Stimulated activated naive CD8-positive, alpha-beta T cell treated with anti-CD3 and anti-CD28 coated beads, Interleukin-15, Interleukin-2, amounts not matched to agents 100 U/mL and 50 U/mL, for 24 hours (primary cell): ENCODE results near the gene ERMN.
"Not testable (repeated sequence)": the region's sequence is repeated elsewhere in the genome, so short reads cannot be mapped to it uniquely, and the experiment has no call there.

Source experiments
- ATAC-seq: fragments of 150-1000 bp; cut with Tn5 transposase; one replicate; pipeline ENCODE4 v1.10.0; 2021
- DNase-seq: peaks from one replicate; pipeline ENCODE4 v3.0.0; 2021

ERMN gene

GRCh38 chr2:157325786-157326185 is at the start of gene ERMN:
Gene ERMN, minus strand, starts transcription at chr2:157325824. Its CDS starts 182 bp downstream, at chr2:157325642.
- no peak for DNase-seq
- no peak for ATAC-seq

GRCh38 chr2:157375384-157375783 is 49.8 kb upstream of the ERMN start:
- DNase-seq (no peak), ATAC-seq (no peak)

- ATAC-seq, DNase-seq: not testable (repeated sequence)
These were observed 42.9 kb upstream of the ERMN start for GRCh38 chr2:157368508-157368907.

- DNase-seq (no peak), ATAC-seq (no peak)
These were observed 42.1 kb upstream of the ERMN start for GRCh38 chr2:157367704-157368103.

GRCh38 chr2:157364257-157364974 is 38.8 kb upstream of the ERMN start:
- peak; percentile 67 for ATAC-seq

GRCh38 chr2:157363612-157364101 is 38.0 kb upstream of the ERMN start:
- DNase-seq = no peak
- ATAC-seq = peak; percentile 25

More at GRCh38 chr2:157364257-157364974, 38.8 kb upstream of the ERMN start:
- peak; percentile 27 for DNase-seq

- DNase-seq (no peak), ATAC-seq (no peak)
These were observed 37.0 kb upstream of the ERMN start for GRCh38 chr2:157362627-157363026.

GRCh38 chr2:157361526-157361925 is 35.9 kb upstream of the ERMN start:
- DNase-seq = no peak
- ATAC-seq = no peak

- ATAC-seq = no peak
- DNase-seq = no peak
These were observed 34.0 kb upstream of the ERMN start for GRCh38 chr2:157359628-157360027.

GRCh38 chr2:157355618-157356017 is 30.0 kb upstream of the ERMN start:
- ATAC-seq = no peak
- DNase-seq = no peak

- DNase-seq (no peak), ATAC-seq (no peak)
These were observed 24.4 kb upstream of the ERMN start for GRCh38 chr2:157349949-157350515.

- DNase-seq = no peak
- ATAC-seq = no peak
These were observed 22.8 kb upstream of the ERMN start for GRCh38 chr2:157348291-157348921.

GRCh38 chr2:157345647-157346389 is 20.2 kb upstream of the ERMN start:
- DNase-seq (no peak), ATAC-seq (no peak)

- DNase-seq = not testable (repeated sequence)
These were observed 15.8 kb upstream of the ERMN start for GRCh38 chr2:157341381-157341780.

GRCh38 chr2:157339965-157340655 is 14.5 kb upstream of the ERMN start:
- no peak for DNase-seq
- ATAC-seq = no peak

More at GRCh38 chr2:157341381-157341780, 15.8 kb upstream of the ERMN start:
- not testable (repeated sequence) for ATAC-seq

- DNase-seq (no peak), ATAC-seq (no peak)
These were observed 12.4 kb upstream of the ERMN start for GRCh38 chr2:157337978-157338377.

- DNase-seq (peak; percentile 62), ATAC-seq (peak; percentile 12)
These were observed 10.8 kb upstream of the ERMN start for GRCh38 chr2:157336137-157337010.

- DNase-seq (no peak), ATAC-seq (peak; percentile 57)
These were observed 9.2 kb upstream of the ERMN start for GRCh38 chr2:157334797-157335196.

- ATAC-seq = no peak
- DNase-seq = no peak
These were observed 8.7 kb upstream of the ERMN start for GRCh38 chr2:157334335-157334734.

GRCh38 chr2:157333304-157334047 is 7.9 kb upstream of the ERMN start:
- ATAC-seq (peak; percentile 74), DNase-seq (no peak)
